Activated CD4-positive, CD25-positive, alpha-beta regulatory T cell treated with anti-CD3 and anti-CD28 coated beads, Interleukin-2, amount 50 U/mL, for 72 hours (primary cell): ENCODE results near the gene RERE.
"Not testable (repeated sequence)": the region's sequence is repeated elsewhere in the genome, so short reads cannot be mapped to it uniquely, and the experiment has no call there.

Experiments used
- DNase-seq: peaks from one replicate; pipeline ENCODE4 v3.0.0; 2021

RERE gene

GRCh38 chr1:8747879-8748825, 69.3 kb downstream of the RERE start:
- DNase-seq, result no peak

GRCh38 chr1:8746554-8746953, 70.9 kb downstream of the RERE start:
- DNase-seq, result no peak

- no peak for DNase-seq
These were observed 71.6 kb downstream of the RERE start for GRCh38 chr1:8745749-8746390.

- no peak for DNase-seq
These were observed 72.1 kb downstream of the RERE start for GRCh38 chr1:8745346-8745745.

- no peak for DNase-seq
These were observed 75.2 kb downstream of the RERE start for GRCh38 chr1:8742022-8742924.

- DNase-seq, result no peak
These were observed 77.4 kb downstream of the RERE start for GRCh38 chr1:8740034-8740449.

GRCh38 chr1:8739377-8739776, 78.1 kb downstream of the RERE start:
- DNase-seq, result no peak

GRCh38 chr1:8736927-8737326, 80.5 kb downstream of the RERE start:
- no peak for DNase-seq

- no peak for DNase-seq
These were observed 84.0 kb downstream of the RERE start for GRCh38 chr1:8733484-8733883.

GRCh38 chr1:8731162-8731561, 86.3 kb downstream of the RERE start:
- DNase-seq, result no peak

- no peak for DNase-seq
These were observed 89.0 kb downstream of the RERE start for GRCh38 chr1:8728464-8728863.

- no peak for DNase-seq
These were observed 89.6 kb downstream of the RERE start for GRCh38 chr1:8727809-8728213.

GRCh38 chr1:8727316-8727715, 90.1 kb downstream of the RERE start:
- not testable (repeated sequence) for DNase-seq

- not testable (repeated sequence) for DNase-seq
These were observed 90.6 kb downstream of the RERE start for GRCh38 chr1:8726801-8727186.

- no peak for DNase-seq
These were observed 94.4 kb downstream of the RERE start for GRCh38 chr1:8723010-8723409.

- DNase-seq, result no peak
These were observed 95.1 kb downstream of the RERE start for GRCh38 chr1:8722366-8722765.

- DNase-seq, result no peak
These were observed 95.6 kb downstream of the RERE start for GRCh38 chr1:8721679-8722324.

GRCh38 chr1:8720347-8720746, 97.1 kb downstream of the RERE start:
- DNase-seq, result no peak

- DNase-seq, result no peak
These were observed 98.5 kb downstream of the RERE start for GRCh38 chr1:8718850-8719361.

- no peak for DNase-seq
These were observed 100.3 kb downstream of the RERE start for GRCh38 chr1:8717148-8717547.

GRCh38 chr1:8716238-8716637, 101.2 kb downstream of the RERE start:
- no peak for DNase-seq

GRCh38 chr1:8714173-8714572, 103.3 kb downstream of the RERE start:
- DNase-seq, result no peak
